ENCODE data around the gene RPL28.

RPL28 gene

DNA sequence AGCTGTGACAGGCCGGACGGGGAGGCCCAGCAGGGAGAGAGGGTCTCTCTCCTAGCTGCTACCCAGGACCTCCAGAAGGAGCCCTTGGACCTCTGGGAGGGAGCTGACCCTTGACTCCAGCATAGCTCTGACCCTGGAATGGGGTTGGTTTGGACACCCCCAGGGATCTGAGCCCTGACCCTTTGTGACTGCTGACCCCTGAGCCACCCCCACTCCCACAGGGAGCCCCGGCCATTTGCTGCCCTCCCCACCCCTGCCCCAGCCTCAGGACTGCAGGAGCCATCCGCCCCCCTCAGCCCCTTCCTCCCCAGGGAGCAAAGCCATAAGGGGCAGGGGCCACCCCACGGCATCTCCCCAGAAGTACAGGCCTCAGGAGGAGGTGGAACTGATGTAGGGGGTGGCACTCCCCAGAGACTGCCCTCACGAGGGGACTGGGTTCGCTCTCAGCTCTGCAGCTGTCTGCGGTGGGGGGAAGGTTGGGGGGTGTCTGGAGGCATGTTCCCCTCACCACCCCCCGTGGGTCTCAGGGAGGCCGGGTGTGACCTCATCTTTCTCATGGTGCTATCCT lies 38.2 kb upstream of the RPL28 start:
- no peak overlapping the region for H3K4me3 ChIP-seq (ENCODE audit: low read depth, low read length)
- TF ChIP-seq, protein P1, sequence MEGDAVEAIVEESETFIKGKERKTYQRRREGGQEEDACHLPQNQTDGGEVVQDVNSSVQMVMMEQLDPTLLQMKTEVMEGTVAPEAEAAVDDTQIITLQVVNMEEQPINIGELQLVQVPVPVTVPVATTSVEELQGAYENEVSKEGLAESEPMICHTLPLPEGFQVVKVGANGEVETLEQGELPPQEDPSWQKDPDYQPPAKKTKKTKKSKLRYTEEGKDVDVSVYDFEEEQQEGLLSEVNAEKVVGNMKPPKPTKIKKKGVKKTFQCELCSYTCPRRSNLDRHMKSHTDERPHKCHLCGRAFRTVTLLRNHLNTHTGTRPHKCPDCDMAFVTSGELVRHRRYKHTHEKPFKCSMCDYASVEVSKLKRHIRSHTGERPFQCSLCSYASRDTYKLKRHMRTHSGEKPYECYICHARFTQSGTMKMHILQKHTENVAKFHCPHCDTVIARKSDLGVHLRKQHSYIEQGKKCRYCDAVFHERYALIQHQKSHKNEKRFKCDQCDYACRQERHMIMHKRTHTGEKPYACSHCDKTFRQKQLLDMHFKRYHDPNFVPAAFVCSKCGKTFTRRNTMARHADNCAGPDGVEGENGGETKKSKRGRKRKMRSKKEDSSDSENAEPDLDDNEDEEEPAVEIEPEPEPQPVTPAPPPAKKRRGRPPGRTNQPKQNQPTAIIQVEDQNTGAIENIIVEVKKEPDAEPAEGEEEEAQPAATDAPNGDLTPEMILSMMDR (IDR thresholded peaks at IDR 0.05; ENCODE audit: control insufficient read depth, extremely low read depth, insufficient read depth), result no peak
- DNase-seq (ENCODE audit: low read depth), result no peak

DNA sequence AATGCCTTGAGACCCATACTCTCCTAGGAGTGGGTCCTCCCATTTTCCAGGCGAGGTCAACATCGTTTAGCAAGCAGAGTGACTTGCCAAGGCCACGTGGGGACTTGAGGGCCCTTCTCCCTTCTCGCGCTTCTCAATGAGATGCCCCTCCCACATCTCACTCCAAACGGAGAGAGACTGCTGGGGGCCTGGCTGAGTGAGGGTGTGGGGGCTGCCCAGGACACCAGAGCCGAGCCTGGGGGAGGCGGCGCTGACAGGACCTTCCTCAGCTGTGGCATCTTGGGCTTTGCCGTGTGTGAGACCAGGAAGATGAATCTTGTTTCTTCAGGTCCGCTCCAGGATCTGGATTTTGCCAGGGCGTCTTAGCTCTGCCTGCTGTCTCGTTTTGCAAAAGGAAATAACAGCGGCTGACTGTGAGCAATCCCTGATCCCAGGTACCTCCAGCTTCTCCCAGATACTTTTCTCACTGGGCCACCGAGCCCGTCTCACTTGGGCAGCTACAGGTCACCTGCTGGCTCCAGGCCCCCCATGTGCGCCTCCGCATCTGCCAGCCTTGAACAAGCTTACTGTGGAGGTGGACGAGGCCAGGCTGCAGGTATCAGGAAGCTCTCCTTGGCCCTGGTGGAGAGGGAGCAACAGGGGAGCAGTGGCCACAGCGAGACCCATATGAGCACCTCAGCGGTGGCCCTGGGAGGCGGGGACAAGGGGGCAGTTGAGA lies 37.3 kb upstream of the RPL28 start:
- TF ChIP-seq, protein P1 (IDR thresholded peaks at IDR 0.05; ENCODE audit: control insufficient read depth, extremely low read depth, insufficient read depth), result no peak
- H3K4me3 ChIP-seq (ENCODE audit: low read depth, low read length), result no peak overlapping the region
- no peak for DNase-seq (ENCODE audit: low read depth)

DNA sequence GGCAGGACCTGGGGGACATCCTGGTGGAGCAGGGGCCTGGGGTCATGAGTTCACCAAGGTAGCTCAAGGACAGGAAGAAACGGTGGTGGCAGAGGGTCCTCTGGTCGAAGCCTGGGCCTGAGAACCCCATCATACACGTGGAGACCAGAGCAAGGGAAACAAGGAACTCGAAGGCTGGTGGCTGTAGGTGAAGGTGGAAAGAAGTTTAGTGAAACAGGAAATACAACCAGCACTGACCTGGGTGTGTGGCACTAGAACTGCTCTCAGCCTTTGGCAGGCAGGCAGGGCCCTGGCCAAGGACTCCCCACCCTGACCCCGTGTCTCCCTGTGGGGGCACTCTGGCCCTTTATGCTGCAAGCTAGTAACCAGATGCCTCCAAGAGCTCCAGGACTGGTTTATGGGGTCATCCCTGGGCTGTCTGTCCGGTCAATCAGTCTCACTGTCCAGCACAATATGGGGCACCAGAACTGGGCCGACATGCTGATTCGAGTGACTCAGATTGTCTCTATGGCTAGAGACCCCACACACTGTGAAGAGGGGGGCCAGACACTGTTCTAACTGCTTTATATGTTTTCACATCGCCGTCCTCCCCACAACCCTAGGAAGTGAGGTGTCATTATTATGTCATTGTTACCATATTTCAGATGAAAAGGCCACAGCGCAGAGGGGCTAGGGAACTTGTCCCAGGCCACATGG lies 35.0 kb upstream of the RPL28 start:
- DNase-seq (ENCODE audit: low read depth), result no peak
- TF ChIP-seq, protein P1 (IDR thresholded peaks at IDR 0.05; ENCODE audit: control insufficient read depth, extremely low read depth, insufficient read depth), result no peak

DNA sequence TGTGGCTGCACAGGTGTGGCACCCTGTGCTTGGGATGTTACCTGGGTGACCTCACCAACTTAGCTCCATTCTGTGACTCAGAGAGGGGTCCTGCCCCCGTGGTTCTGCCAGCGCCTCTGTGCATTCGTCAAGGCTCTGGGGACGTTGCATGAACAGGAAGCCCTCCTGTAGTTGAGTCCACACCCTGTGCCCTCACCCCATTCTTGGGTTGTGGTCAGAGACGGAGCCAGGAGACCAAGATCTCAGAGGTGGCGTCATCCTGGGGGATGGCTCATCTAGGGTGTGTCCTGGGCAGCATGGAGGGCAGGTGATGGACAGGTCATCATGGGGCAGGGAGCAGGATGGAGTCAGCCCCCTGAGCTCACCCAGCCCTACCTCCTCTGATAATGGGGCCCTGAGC lies 33.7 kb upstream of the RPL28 start:
- H3K4me3 ChIP-seq (ENCODE audit: low read depth, low read length), result no peak overlapping the region
- DNase-seq (ENCODE audit: low read depth), result no peak
- TF ChIP-seq, protein P1 (IDR thresholded peaks at IDR 0.05; ENCODE audit: control insufficient read depth, extremely low read depth, insufficient read depth), result no peak

More for the DNA sequence above, 35.0 kb upstream of the RPL28 start:
- H3K4me3 ChIP-seq (ENCODE audit: low read depth, low read length), result no peak overlapping the region

DNA sequence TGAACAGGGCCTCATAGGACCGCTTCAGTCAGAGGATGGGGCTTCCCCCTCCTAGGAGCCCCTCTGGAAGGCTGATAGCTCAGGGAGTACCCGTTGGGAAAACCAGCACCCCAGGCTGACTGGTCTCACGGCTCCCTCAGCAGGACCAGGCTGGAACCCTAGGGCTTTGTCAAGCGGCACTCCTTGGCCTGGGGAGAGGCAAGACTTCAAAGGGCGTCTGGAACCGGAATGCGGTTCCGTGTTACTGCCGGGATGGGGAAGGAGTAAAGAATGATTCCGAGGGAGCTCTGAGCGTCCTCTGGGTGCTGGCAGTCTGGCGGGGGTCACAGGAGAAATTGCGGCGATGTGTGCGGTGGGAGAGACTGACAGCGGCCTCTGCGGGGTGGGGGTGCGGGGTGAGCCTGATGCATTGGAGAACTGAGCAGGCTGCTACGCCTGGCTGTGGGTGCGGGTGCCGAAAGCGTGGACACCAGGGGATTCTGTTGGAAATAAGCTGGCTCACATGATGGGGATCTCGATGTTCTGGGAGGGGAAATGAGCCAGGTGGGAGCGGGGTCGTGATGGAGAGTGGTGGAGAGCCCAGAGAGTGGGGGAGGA lies 33.1 kb upstream of the RPL28 start:
- no peak overlapping the region for H3K4me3 ChIP-seq (ENCODE audit: low read depth, low read length)
- DNase-seq (ENCODE audit: low read depth), result no peak
- TF ChIP-seq, protein P1 (IDR thresholded peaks at IDR 0.05; ENCODE audit: control insufficient read depth, extremely low read depth, insufficient read depth), result no peak

DNA sequence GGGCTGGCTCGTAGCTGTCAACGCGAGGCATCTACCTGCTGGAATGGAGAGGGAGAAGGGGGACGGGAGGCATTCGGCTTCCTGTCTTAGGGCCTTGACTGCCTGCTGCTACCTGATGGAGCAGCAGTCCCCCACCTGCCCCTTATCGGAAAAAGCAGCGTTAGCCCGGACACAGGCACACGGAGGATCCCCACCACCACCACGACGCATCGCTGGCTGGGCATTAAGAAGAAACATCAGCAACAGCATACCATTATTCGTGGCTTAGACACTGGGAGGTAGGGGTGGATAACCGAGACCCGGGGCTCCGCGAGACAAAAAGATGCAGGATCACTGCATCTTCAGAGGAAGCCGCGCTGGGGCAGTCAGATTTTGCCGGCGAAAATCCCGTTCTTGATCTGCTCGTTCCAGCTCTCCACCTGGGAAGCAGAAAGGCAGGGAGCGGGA lies 32.4 kb upstream of the RPL28 start:
- H3K4me3 ChIP-seq (ENCODE audit: low read depth, low read length), result peak overlapping the region; percentile 36
- no peak for DNase-seq (ENCODE audit: low read depth)
- TF ChIP-seq, protein P1 (IDR thresholded peaks at IDR 0.05; ENCODE audit: control insufficient read depth, extremely low read depth, insufficient read depth), result no peak
